Stimulated activated CD4-positive, alpha-beta T cell treated with anti-CD3 and anti-CD28 coated beads, TNF-alpha, amount 100 ng/mL, for 24 hours (primary cell): Measurements from ENCODE around the gene KCNQ5.

Experiments used
- DNase-seq, 3 experiments: peaks; one replicate each; pipeline ENCODE4 v3.0.0-alpha.2; 2020; ENCODE audit warnings: low read depth in 3 of 3

Gene KCNQ5

GRCh38 chr6:73050706-73051105 lies 428.8 kb downstream of the KCNQ5 start:
- DNase-seq: no peak

GRCh38 chr6:73051147-73051546 lies 429.3 kb downstream of the KCNQ5 start:
- DNase-seq: no peak

- no peak for DNase-seq
Observed at GRCh38 chr6:73054958-73055357, 433.1 kb downstream of the KCNQ5 start.

- DNase-seq: no peak
Observed at GRCh38 chr6:73058736-73059135, 436.9 kb downstream of the KCNQ5 start.

GRCh38 chr6:73062130-73062529 lies 440.3 kb downstream of the KCNQ5 start:
- no peak for DNase-seq

- DNase-seq: no peak
Observed at GRCh38 chr6:73062837-73063236, 441.0 kb downstream of the KCNQ5 start.

- DNase-seq: no peak
Observed at GRCh38 chr6:73064266-73064665, 442.4 kb downstream of the KCNQ5 start.

- DNase-seq: no peak
Observed at GRCh38 chr6:73073238-73073637, 451.4 kb downstream of the KCNQ5 start.

- no peak for DNase-seq
Observed at GRCh38 chr6:73074175-73074574, 452.3 kb downstream of the KCNQ5 start.

- DNase-seq: no peak
Observed at GRCh38 chr6:73076211-73076954, 454.5 kb downstream of the KCNQ5 start.

- DNase-seq: no peak
Observed at GRCh38 chr6:73078333-73078862, 456.5 kb downstream of the KCNQ5 start.

GRCh38 chr6:73078908-73079610 lies 457.2 kb downstream of the KCNQ5 start:
- no peak for DNase-seq

- DNase-seq: no peak
Observed at GRCh38 chr6:73079611-73079955, 457.7 kb downstream of the KCNQ5 start.

GRCh38 chr6:73079978-73080377 lies 458.1 kb downstream of the KCNQ5 start:
- DNase-seq: no peak

- DNase-seq: no peak
Observed at GRCh38 chr6:73081955-73082354, 460.1 kb downstream of the KCNQ5 start.

- DNase-seq: no peak
Observed at GRCh38 chr6:73083886-73084285, 462.0 kb downstream of the KCNQ5 start.

- no peak for DNase-seq
Observed at GRCh38 chr6:73085443-73085871, 463.6 kb downstream of the KCNQ5 start.

- DNase-seq: no peak
Observed at GRCh38 chr6:73086726-73087125, 464.9 kb downstream of the KCNQ5 start.

GRCh38 chr6:73088138-73088813 lies 466.4 kb downstream of the KCNQ5 start:
- no peak for DNase-seq

- no peak for DNase-seq
Observed at GRCh38 chr6:73104921-73105320, 483.1 kb downstream of the KCNQ5 start.

GRCh38 chr6:73107016-73107415 lies 485.2 kb downstream of the KCNQ5 start:
- no peak for DNase-seq

GRCh38 chr6:73108949-73109348 lies 487.1 kb downstream of the KCNQ5 start:
- DNase-seq: no peak

GRCh38 chr6:73109659-73110058 lies 487.8 kb downstream of the KCNQ5 start:
- no peak for DNase-seq
